GM12873 (cell line): ENCODE results near the gene SDK2.

Source experiments
- TF ChIP-seq, protein P1 (sequence below): IDR thresholded peaks from 2 replicates; pipeline ENCODE4 v1.5.1; 2012; ENCODE audit warnings: low read depth, mild to moderate bottlenecking, moderate library complexity, low read length, control low read depth; ENCODE audit not compliant: insufficient read depth; ENCODE audit errors: missing control alignments

Gene SDK2

DNA sequence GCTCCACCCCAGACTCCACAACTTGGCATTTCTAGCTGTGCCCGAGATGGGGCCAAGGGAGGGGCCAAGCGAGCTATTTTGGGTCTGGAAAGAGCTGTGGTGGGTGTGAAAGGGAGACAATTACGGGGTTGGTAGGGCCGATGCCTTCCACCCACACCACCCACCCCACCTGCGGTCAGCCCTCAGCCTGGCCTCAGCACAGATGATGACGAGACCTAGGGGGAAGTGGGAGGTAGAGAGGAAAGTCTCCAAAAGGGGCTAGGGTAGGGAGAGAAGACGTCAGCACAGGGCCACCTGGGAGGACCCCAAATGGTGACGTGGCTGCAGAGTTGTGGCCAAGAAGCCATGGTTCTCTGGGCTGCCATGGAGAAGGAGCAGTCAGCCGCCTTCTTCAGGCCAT lies 83.1 kb downstream of the SDK2 start:
- TF ChIP-seq, protein P1, sequence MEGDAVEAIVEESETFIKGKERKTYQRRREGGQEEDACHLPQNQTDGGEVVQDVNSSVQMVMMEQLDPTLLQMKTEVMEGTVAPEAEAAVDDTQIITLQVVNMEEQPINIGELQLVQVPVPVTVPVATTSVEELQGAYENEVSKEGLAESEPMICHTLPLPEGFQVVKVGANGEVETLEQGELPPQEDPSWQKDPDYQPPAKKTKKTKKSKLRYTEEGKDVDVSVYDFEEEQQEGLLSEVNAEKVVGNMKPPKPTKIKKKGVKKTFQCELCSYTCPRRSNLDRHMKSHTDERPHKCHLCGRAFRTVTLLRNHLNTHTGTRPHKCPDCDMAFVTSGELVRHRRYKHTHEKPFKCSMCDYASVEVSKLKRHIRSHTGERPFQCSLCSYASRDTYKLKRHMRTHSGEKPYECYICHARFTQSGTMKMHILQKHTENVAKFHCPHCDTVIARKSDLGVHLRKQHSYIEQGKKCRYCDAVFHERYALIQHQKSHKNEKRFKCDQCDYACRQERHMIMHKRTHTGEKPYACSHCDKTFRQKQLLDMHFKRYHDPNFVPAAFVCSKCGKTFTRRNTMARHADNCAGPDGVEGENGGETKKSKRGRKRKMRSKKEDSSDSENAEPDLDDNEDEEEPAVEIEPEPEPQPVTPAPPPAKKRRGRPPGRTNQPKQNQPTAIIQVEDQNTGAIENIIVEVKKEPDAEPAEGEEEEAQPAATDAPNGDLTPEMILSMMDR = no peak

- TF ChIP-seq, protein P1 = no peak
Measured at GRCh38 chr17:73560661-73561060, 83.6 kb downstream of the SDK2 start.

- TF ChIP-seq, protein P1 = no peak
Measured at GRCh38 chr17:73559532-73559931, 84.7 kb downstream of the SDK2 start.

GRCh38 chr17:73555199-73555960 lies 88.9 kb downstream of the SDK2 start:
- TF ChIP-seq, protein P1 = no peak

DNA sequence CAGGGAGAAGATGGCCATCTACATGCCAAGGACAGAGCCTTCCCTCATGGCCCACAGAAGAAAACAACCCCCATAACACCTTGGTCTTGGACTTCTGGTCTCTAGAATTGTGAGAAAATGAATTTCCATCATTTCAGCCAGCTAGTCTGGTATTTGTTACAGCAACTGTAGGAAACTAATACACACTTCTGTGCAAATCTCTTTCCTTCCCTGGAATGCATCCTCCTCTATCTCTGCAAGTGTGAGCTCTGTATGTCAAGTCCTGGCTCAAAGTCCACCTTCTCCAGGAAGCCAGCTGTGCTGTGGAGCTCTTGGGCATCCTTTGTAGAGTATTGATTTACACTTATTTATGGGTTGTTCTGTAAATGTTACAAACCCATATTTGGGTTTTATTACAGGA lies 89.7 kb downstream of the SDK2 start:
- TF ChIP-seq, protein P1 = no peak

DNA sequence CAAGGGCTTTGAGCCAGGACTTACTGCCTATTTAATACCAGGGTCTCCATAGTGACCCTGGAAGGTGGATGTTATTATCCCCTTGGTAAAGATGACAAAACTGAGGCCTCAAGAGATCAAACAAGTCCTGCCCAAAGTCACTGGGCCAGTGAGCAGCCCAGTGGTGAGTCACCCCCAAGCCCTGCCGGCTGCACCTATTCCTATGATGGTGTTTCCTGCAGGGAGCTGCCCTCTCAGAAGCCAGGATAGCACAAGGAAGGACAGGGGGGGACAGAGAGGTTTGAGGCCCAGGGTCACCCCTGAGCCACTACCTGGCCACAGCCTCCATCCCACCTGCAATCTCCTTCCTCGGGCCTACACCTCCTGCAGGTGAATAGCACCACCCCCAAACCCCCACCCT lies 90.9 kb downstream of the SDK2 start:
- TF ChIP-seq, protein P1 = no peak

- TF ChIP-seq, protein P1 = no peak
Measured at GRCh38 chr17:73552300-73553048, 91.8 kb downstream of the SDK2 start.
